Fibroblast of lung (primary cell): ENCODE data around the gene SLC6A19. TPM values are rescaled to one million over a fixed set of nuclear protein-coding genes. Genes with fewer than 3 reads are reported as not detected.

ENCODE experiments used
- DNase-seq, 2 donors: peaks; one replicate each; pipeline versions ENCODE4 v3.0.0 to v3.0.0-alpha.2; 2010; ENCODE audit warnings: low read depth in 2 of 2
- H2AFZ ChIP-seq: 2 replicates; pipeline ENCODE4 v1.5.1; 2012; ENCODE audit warnings: low read length, control low read depth, inconsistent platforms
- H3K27ac ChIP-seq: 2 replicates; pipeline ENCODE4 v1.5.1; 2011; ENCODE audit warnings: low read length, control low read depth; ENCODE audit not compliant: insufficient read depth
- H3K27me3 ChIP-seq: 2 replicates; pipeline ENCODE4 v1.5.1; 2011; ENCODE audit warnings: mild to moderate bottlenecking, low read length; ENCODE audit not compliant: control insufficient read depth, insufficient read depth
- H3K36me3 ChIP-seq: 2 replicates; pipeline ENCODE4 v1.5.1; 2011; ENCODE audit warnings: low read length; ENCODE audit not compliant: control insufficient read depth, insufficient read depth
- H3K4me1 ChIP-seq: 2 replicates; pipeline ENCODE4 v1.5.1; 2011; ENCODE audit warnings: low read length; ENCODE audit not compliant: control insufficient read depth, insufficient read depth; ENCODE audit errors: extremely low read depth
- H3K4me2 ChIP-seq: 2 replicates; pipeline ENCODE4 v1.5.1; 2011; ENCODE audit warnings: low read length, control low read depth; ENCODE audit not compliant: insufficient read depth; ENCODE audit errors: extremely low read depth
- H3K4me3 ChIP-seq, 4 experiments: fragments of 200-600 bp in 1 of 4; sonication (generic) in 1 of 4; replicated peaks in 1 of 4; 2 replicates each; pipeline ENCODE4 v1.5.1; 2011 to 2016; ENCODE audit warnings: low read length in 4 of 4, low read depth in 3 of 4, mild to moderate bottlenecking in 3 of 4, control low read depth in 2 of 4, inconsistent platforms in 1 of 4, mixed read lengths in 1 of 4; ENCODE audit not compliant: insufficient read depth in 1 of 4; ENCODE audit errors: control extremely low read depth in 1 of 4
- H3K79me2 ChIP-seq: 2 replicates; pipeline ENCODE4 v1.5.1; 2012; ENCODE audit warnings: mild to moderate bottlenecking, low read length, inconsistent platforms; ENCODE audit not compliant: control insufficient read depth, insufficient read depth
- H3K9ac ChIP-seq: 2 replicates; pipeline ENCODE4 v1.5.1; 2011; ENCODE audit warnings: mild to moderate bottlenecking, low read length, control low read depth; ENCODE audit not compliant: insufficient read depth
- H3K9me3 ChIP-seq: 2 replicates; pipeline ENCODE4 v1.5.1; 2012; ENCODE audit warnings: low read depth, low read length; ENCODE audit not compliant: control insufficient read depth, insufficient read depth
- H4K20me1 ChIP-seq: 2 replicates; pipeline ENCODE4 v1.5.1; 2011; ENCODE audit warnings: low read length; ENCODE audit not compliant: control insufficient read depth, insufficient read depth; ENCODE audit errors: extremely low read depth
- EZH2 ChIP-seq: IDR thresholded peaks from 2 replicates; pipeline ENCODE4 v1.5.1; 2012; ENCODE audit warnings: low read length, control low read depth, mild to moderate bottlenecking; ENCODE audit errors: missing control alignments
- polyA plus RNA-seq, 2 donors: library from polyadenylated mRNA; depleted of rRNA in 1 of 2; stranded (reverse) in 1 of 2; unstranded in 1 of 2; fragments of >200 nt; gene quantifications; 2 replicates each; pipeline ENCODE4 v1.2.1, GENCODE V29; 2011 to 2012; ENCODE audit warnings: missing spikeins in 1 of 2
- total RNA-seq: library from RNA; depleted of rRNA; stranded (reverse); fragments of >200 nt; gene quantifications from 2 replicates; pipeline ENCODE4 v1.2.1, GENCODE V29; 2014
- TF ChIP-seq, protein P1 (sequence below), 2 donors: IDR thresholded peaks in 1 of 2; conservative IDR thresholded peaks in 1 of 2; 1 replicate in 1 of 2; 2 replicates in 1 of 2; pipeline ENCODE4 v1.5.1; 2011 to 2012; ENCODE audit warnings: low read length in 2 of 2, control low read depth in 1 of 2, inconsistent platforms in 1 of 2, low read depth in 1 of 2, mild to moderate bottlenecking in 1 of 2

SLC6A19 gene
- total and polyA plus RNA-seq, 2 donors (not counting 1 experiment from before 2014, with no cell fraction given): not detected

- TF ChIP-seq EZH2: no peak
- TF ChIP-seq, protein P1, sequence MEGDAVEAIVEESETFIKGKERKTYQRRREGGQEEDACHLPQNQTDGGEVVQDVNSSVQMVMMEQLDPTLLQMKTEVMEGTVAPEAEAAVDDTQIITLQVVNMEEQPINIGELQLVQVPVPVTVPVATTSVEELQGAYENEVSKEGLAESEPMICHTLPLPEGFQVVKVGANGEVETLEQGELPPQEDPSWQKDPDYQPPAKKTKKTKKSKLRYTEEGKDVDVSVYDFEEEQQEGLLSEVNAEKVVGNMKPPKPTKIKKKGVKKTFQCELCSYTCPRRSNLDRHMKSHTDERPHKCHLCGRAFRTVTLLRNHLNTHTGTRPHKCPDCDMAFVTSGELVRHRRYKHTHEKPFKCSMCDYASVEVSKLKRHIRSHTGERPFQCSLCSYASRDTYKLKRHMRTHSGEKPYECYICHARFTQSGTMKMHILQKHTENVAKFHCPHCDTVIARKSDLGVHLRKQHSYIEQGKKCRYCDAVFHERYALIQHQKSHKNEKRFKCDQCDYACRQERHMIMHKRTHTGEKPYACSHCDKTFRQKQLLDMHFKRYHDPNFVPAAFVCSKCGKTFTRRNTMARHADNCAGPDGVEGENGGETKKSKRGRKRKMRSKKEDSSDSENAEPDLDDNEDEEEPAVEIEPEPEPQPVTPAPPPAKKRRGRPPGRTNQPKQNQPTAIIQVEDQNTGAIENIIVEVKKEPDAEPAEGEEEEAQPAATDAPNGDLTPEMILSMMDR (conservative IDR thresholded peaks at IDR 0.05 in 1 of 2, IDR thresholded peaks at IDR 0.05 in 1 of 2; ENCODE audit: low read depth in 1 of 2, low read length in 2 of 2): no peak
- Histone ChIP-seq H3K27me3 (no peaks in the 10 kb centered on the region), H3K27ac (no peak overlapping the region), H3K36me3 (no peaks in the 10 kb centered on the region), H2AFZ (no peak overlapping the region), H3K9ac (no peak overlapping the region), H3K4me3 (no peak overlapping the region), H3K4me1 (no peaks in the 10 kb centered on the region), H3K9me3 (no peaks in the 10 kb centered on the region), H3K4me2 (no peak overlapping the region), H3K79me2 (no peaks in the 10 kb centered on the region), H4K20me1 (no peaks in the 10 kb centered on the region)
- no peak for DNase-seq
Measured at GRCh38 chr5:1252681-1253080, 51.3 kb downstream of the SLC6A19 start.

DNA sequence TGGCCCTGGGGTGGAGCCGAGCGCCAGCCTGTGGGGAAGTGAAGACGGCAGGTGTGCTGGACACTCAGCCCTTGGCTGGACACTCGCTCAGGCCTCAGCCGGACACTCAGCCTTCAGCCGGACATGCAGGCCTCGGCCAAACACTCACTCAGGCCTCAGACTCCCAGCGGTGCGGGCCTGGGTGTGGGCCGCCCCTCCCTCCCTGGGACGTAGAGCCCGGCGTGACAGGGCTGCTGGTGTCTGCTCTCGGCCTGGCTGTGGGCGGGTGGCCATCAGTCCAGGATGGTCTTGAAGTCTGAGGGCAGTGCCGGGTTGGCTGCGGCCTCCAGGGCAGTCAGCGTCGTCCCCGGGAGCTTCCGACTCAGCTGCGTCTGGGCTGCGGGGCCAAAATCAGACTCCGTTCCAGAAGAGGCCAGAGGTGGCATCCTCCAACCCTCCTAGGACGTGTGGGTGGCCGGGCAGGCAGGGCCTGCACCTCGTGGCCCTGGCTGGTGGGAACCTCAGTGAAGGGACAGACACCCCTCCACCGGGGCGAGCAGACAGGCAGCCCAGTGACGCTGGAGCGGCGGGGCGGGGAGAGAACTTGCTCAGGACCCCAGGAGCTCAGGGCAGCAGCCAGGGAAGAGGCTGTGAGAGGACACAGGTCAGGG lies 52.2 kb downstream of the SLC6A19 start:
- Histone ChIP-seq H3K36me3 (no peaks in the 10 kb centered on the region), H3K27ac (no peak overlapping the region), H3K79me2 (no peaks in the 10 kb centered on the region), H3K4me2 (no peak overlapping the region), H3K4me1 (no peaks in the 10 kb centered on the region), H4K20me1 (no peaks in the 10 kb centered on the region), H3K4me3 (no peak overlapping the region), H3K9me3 (no peaks in the 10 kb centered on the region), H2AFZ (no peak overlapping the region), H3K9ac (no peak overlapping the region), H3K27me3 (no peaks in the 10 kb centered on the region)
- no peak for DNase-seq
- no peak for TF ChIP-seq EZH2
- TF ChIP-seq, protein P1 (conservative IDR thresholded peaks at IDR 0.05 in 1 of 2, IDR thresholded peaks at IDR 0.05 in 1 of 2; ENCODE audit: low read depth in 1 of 2, low read length in 2 of 2): no peak

DNA sequence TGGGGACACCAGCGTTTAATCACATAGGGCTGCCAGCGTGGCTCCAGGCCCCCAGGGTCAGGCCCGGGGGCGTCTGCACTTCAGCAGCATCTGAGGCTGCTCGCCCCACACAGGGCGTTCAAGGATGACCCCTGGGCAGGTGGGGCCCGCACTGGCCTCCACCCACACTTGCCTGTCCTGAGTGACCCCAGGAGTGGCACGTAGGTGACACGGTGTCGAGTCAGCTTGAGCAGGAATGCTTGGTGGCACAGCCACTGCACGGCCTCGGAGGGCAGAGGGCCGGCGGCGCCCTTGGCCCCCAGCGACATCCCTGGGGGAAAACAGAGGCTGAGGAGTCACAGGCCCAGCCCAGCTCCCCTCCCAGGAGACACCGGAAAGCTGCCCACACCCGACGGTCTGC lies 52.8 kb downstream of the SLC6A19 start:
- Histone ChIP-seq H3K27ac (no peak overlapping the region), H3K27me3 (no peaks in the 10 kb centered on the region), H3K4me3 (no peak overlapping the region), H4K20me1 (no peaks in the 10 kb centered on the region), H3K79me2 (no peaks in the 10 kb centered on the region), H3K4me2 (no peak overlapping the region), H3K36me3 (no peaks in the 10 kb centered on the region), H3K4me1 (no peaks in the 10 kb centered on the region), H3K9ac (no peak overlapping the region), H2AFZ (no peak overlapping the region), H3K9me3 (no peaks in the 10 kb centered on the region)
- DNase-seq: no peak
- TF ChIP-seq EZH2: no peak
